H9 (cell line): ENCODE results near the gene NEDD4L. TPM values are rescaled to one million over a fixed set of nuclear protein-coding genes. Genes with fewer than 3 reads are reported as not detected.

ENCODE experiments used
- DNase-seq: peaks from one replicate; pipeline ENCODE4 v3.0.0-alpha.2; 2017
- H2AFZ ChIP-seq: one replicate; pipeline ENCODE4 v1.6.1; 2013; ENCODE audit warnings: mild to moderate bottlenecking, low read length, control low read depth, moderate library complexity
- H2AK5ac ChIP-seq: 2 replicates; pipeline ENCODE4 v1.6.1; 2013; ENCODE audit warnings: low read length, control low read depth, mixed read lengths; ENCODE audit not compliant: insufficient read length
- H2BK120ac ChIP-seq: one replicate; pipeline ENCODE4 v1.6.1; 2013; ENCODE audit warnings: low read depth, mild to moderate bottlenecking, low read length, control low read depth, inconsistent platforms; ENCODE audit not compliant: poor library complexity, severe bottlenecking
- H2BK12ac ChIP-seq: 2 replicates; pipeline ENCODE4 v1.6.1; 2013; ENCODE audit warnings: low read length, control low read depth, mixed read lengths, low read depth; ENCODE audit not compliant: insufficient read length
- H2BK15ac ChIP-seq: 2 replicates; pipeline ENCODE4 v1.6.1; 2013; ENCODE audit warnings: low read depth, low read length, control low read depth
- H2BK20ac ChIP-seq: one replicate; pipeline ENCODE4 v1.6.1; 2013; ENCODE audit warnings: low read depth, mild to moderate bottlenecking, low read length, control low read depth, inconsistent platforms; ENCODE audit not compliant: poor library complexity, severe bottlenecking
- H2BK5ac ChIP-seq: 2 replicates; pipeline ENCODE4 v1.6.1; 2013; ENCODE audit warnings: low read length, control low read depth, mixed read lengths; ENCODE audit not compliant: insufficient read length
- H3K14ac ChIP-seq: 2 replicates; pipeline ENCODE4 v1.6.1; 2013; ENCODE audit warnings: low read length, control low read depth; ENCODE audit not compliant: insufficient read depth
- H3K18ac ChIP-seq: 2 replicates; pipeline ENCODE4 v1.6.1; 2013; ENCODE audit warnings: low read depth, mild to moderate bottlenecking, mixed read lengths, low read length, control low read depth; ENCODE audit not compliant: insufficient read length
- H3K23ac ChIP-seq: 2 replicates; pipeline ENCODE4 v1.6.1; 2013; ENCODE audit warnings: low read length, control low read depth, mixed read lengths, low read depth; ENCODE audit not compliant: insufficient read length
- H3K23me2 ChIP-seq: 2 replicates; pipeline ENCODE4 v1.6.1; 2013; ENCODE audit warnings: low read depth, mild to moderate bottlenecking, mixed read lengths, low read length, control low read depth; ENCODE audit not compliant: insufficient read length, poor library complexity, severe bottlenecking
- H3K27ac ChIP-seq: 2 replicates; pipeline ENCODE4 v1.5.1; 2013; ENCODE audit warnings: low read length, control low read depth, mixed read lengths, low read depth; ENCODE audit not compliant: insufficient read length
- H3K27me3 ChIP-seq: 2 replicates; pipeline ENCODE4 v1.6.1; 2013; ENCODE audit warnings: low read length, control low read depth, inconsistent platforms; ENCODE audit not compliant: insufficient read depth
- H3K4ac ChIP-seq: 2 replicates; pipeline ENCODE4 v1.6.1; 2013; ENCODE audit warnings: low read depth, mild to moderate bottlenecking, control low read depth, inconsistent platforms, low read length, moderate library complexity
- H3K4me1 ChIP-seq: 2 replicates; pipeline ENCODE4 v1.6.1; 2013; ENCODE audit warnings: low read length, control low read depth, inconsistent platforms; ENCODE audit not compliant: insufficient read depth
- H3K4me2 ChIP-seq: 2 replicates; pipeline ENCODE4 v1.6.1; 2013; ENCODE audit warnings: low read length, control low read depth, mixed read lengths; ENCODE audit not compliant: insufficient read length, insufficient read depth
- H3K56ac ChIP-seq: 2 replicates; pipeline ENCODE4 v1.6.1; 2013; ENCODE audit warnings: low read depth, mild to moderate bottlenecking, mixed read lengths, low read length, control low read depth; ENCODE audit not compliant: insufficient read length
- H3K79me1 ChIP-seq: 2 replicates; pipeline ENCODE4 v1.6.1; 2013; ENCODE audit warnings: low read depth, mild to moderate bottlenecking, moderate library complexity, low read length, control low read depth, inconsistent platforms; ENCODE audit not compliant: insufficient read depth, poor library complexity, severe bottlenecking
- H3K79me2 ChIP-seq: 2 replicates; pipeline ENCODE4 v1.6.1; 2013; ENCODE audit warnings: low read length, control low read depth, inconsistent platforms; ENCODE audit not compliant: insufficient read depth
- H3K9ac ChIP-seq: 2 replicates; pipeline ENCODE4 v1.6.1; 2013; ENCODE audit warnings: low read length, control low read depth, mixed read lengths; ENCODE audit not compliant: insufficient read length; ENCODE audit errors: extremely low read depth
- H3K9me3 ChIP-seq: one replicate; pipeline ENCODE4 v1.6.1; 2013; ENCODE audit warnings: low read depth, low read length, inconsistent platforms; ENCODE audit not compliant: control insufficient read depth
- H3T11ph ChIP-seq: one replicate; pipeline ENCODE4 v1.6.1; 2013; ENCODE audit warnings: mild to moderate bottlenecking, low read length, control low read depth, inconsistent platforms
- H4K20me1 ChIP-seq: one replicate; pipeline ENCODE4 v1.6.1; 2013; ENCODE audit not compliant: control insufficient read depth, insufficient read length, insufficient read depth
- H4K5ac ChIP-seq: 2 replicates; pipeline ENCODE4 v1.6.1; 2013; ENCODE audit warnings: low read depth, mild to moderate bottlenecking, mixed read lengths, low read length, control low read depth; ENCODE audit not compliant: insufficient read length
- H4K8ac ChIP-seq: replicated peaks from 2 replicates; pipeline ENCODE4 v1.6.1; 2013; ENCODE audit warnings: low read length, control low read depth, mixed read lengths, low read depth; ENCODE audit not compliant: insufficient read length
- H4K91ac ChIP-seq: 2 replicates; pipeline ENCODE4 v1.6.1; 2013; ENCODE audit warnings: low read depth, mild to moderate bottlenecking, moderate library complexity, mixed read lengths, low read length, control low read depth; ENCODE audit not compliant: insufficient read length
- H3K27ac Mint-ChIP-seq, 3 experiments: 2 replicates in 2 of 3; 3 replicates in 1 of 3; pipeline ENCODE4 v1.8.0; 2020 to 2021; ENCODE audit warnings: mixed read lengths in 3 of 3, mild to moderate bottlenecking in 1 of 3, moderate library complexity in 1 of 3
- H3K27me3 Mint-ChIP-seq: 2 replicates; pipeline ENCODE4 v1.8.0; 2021; ENCODE audit warnings: low read depth, mild to moderate bottlenecking, moderate library complexity, mixed read lengths
- H3K36me3 Mint-ChIP-seq, 3 experiments: 2 replicates in 2 of 3; 3 replicates in 1 of 3; pipeline ENCODE4 v1.8.0; 2020 to 2021; ENCODE audit warnings: low read depth in 3 of 3, mixed read lengths in 3 of 3; ENCODE audit not compliant: insufficient read depth in 1 of 3
- H3K4me1 Mint-ChIP-seq, 2 experiments: 2 replicates each; pipeline ENCODE4 v1.8.0; 2020; ENCODE audit warnings: mixed read lengths in 2 of 2
- H3K4me3 Mint-ChIP-seq, 2 experiments: 2 replicates in 1 of 2; 3 replicates in 1 of 2; pipeline ENCODE4 v1.8.0; 2020 to 2021; ENCODE audit warnings: mild to moderate bottlenecking in 2 of 2, mixed read lengths in 2 of 2, moderate library complexity in 1 of 2
- H3K9me3 Mint-ChIP-seq, 2 experiments: 2 replicates in 1 of 2; 3 replicates in 1 of 2; pipeline ENCODE4 v1.8.0; 2020; ENCODE audit warnings: mild to moderate bottlenecking in 2 of 2, mixed read lengths in 2 of 2, moderate library complexity in 1 of 2
- WGBS: extraction: QIAGEN DNeasy Blood & Tissue Kit; methylation state at CpG from one replicate; pipeline ENCODE4 v1.1.7; 2013; ENCODE audit warnings: missing lambda C conversion rate, low lambda C conversion rate, mixed read lengths; ENCODE audit not compliant: insufficient read length; ENCODE audit errors: extremely low coverage; 5-methylcytosine and 5-hydroxymethylcytosine counted together
- total RNA-seq: library from RNA; stranded (reverse); gene quantifications from 2 replicates; pipeline ENCODE4 v1.2.1, GENCODE V29; 2021
- TF ChIP-seq, protein P1 (sequence below): fragments of 200-600 bp; sonication (generic); conservative IDR thresholded peaks from 3 replicates; pipeline ENCODE4 v1.8.0; 2021; ENCODE audit warnings: antibody characterized with exemption, mild to moderate bottlenecking

The NEDD4L gene
- total RNA-seq, 1 experiment from 2014 or later = 76.3 TPM

DNA sequence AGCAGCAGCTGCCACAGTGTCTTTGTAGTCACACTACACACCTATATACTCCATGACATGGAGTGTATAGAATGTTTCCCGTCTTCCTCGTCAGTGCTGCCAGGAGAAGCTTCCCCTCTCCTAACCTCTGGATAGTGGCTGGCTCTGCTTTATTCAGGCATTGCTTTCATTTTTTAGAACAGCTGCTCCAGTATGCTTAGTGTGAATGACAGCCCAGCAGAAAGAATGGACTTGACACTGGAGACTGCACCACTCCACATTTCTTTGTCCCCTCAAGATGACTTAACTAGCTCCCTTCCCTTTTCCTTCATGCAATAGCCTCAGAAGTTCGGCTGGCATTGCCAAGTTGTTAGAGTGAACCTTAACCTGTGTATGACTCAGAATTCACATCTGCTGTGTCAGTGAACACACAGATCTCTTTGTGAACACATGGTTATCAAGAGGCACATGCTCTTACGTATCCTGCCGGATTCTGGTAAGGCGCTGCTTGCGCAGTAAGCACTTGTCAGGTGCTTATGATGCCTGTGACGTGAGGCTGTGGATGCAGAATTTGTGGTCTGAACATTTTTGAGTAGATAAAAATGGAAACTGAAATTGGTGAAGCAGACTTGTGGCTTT is 73.9 kb downstream of the NEDD4L start:
- no peak overlapping the region for H3T11ph ChIP-seq
- H4K5ac ChIP-seq = no peak overlapping the region
- no peak overlapping the region for H2BK20ac ChIP-seq
- no peak overlapping the region for H4K91ac ChIP-seq
- no peak overlapping the region for H2BK15ac ChIP-seq
- no peaks in the 10 kb centered on the region for H3K9me3 ChIP-seq
- no peak for DNase-seq
- H2AK5ac ChIP-seq = no peak overlapping the region
- no peak overlapping the region for H3K27ac ChIP-seq
- H2BK12ac ChIP-seq = no peak overlapping the region
- H3K56ac ChIP-seq = no peak overlapping the region
- no peak overlapping the region for H3K4me2 ChIP-seq
- H3K4ac ChIP-seq = no peak overlapping the region
- Mint-ChIP-seq H3K36me3 (no peaks in the 10 kb centered on the region), H3K4me1 (peaks cover 55 to 65% of the 10 kb centered on the region in 2 experiments), H3K4me3 (no peak overlapping the region), H3K27ac (no peak overlapping the region; a peak in 2 of 7 replicates), H3K27me3 (no peaks in the 10 kb centered on the region), H3K9me3 (no peaks in the 10 kb centered on the region)
- no CpG with 5 or more reads among the region's 8 CpGs for WGBS
- no peak overlapping the region for H3K14ac ChIP-seq
- H2BK5ac ChIP-seq = no peak overlapping the region
- no peak overlapping the region for H3K9ac ChIP-seq
- H3K23ac ChIP-seq = no peak overlapping the region
- no peaks in the 10 kb centered on the region for H3K27me3 ChIP-seq
- no peak overlapping the region for H3K18ac ChIP-seq
- H4K20me1 ChIP-seq = no peaks in the 10 kb centered on the region
- no peak overlapping the region for H2AFZ ChIP-seq
- H3K79me2 ChIP-seq = peaks cover 2% of the 10 kb centered on the region; the same call in 1 of the 2 replicates
- H2BK120ac ChIP-seq = no peak overlapping the region
- H3K23me2 ChIP-seq = no peaks in the 10 kb centered on the region
- no peaks in the 10 kb centered on the region for H3K79me1 ChIP-seq
- H4K8ac ChIP-seq = no peak overlapping the region
- TF ChIP-seq, protein P1, sequence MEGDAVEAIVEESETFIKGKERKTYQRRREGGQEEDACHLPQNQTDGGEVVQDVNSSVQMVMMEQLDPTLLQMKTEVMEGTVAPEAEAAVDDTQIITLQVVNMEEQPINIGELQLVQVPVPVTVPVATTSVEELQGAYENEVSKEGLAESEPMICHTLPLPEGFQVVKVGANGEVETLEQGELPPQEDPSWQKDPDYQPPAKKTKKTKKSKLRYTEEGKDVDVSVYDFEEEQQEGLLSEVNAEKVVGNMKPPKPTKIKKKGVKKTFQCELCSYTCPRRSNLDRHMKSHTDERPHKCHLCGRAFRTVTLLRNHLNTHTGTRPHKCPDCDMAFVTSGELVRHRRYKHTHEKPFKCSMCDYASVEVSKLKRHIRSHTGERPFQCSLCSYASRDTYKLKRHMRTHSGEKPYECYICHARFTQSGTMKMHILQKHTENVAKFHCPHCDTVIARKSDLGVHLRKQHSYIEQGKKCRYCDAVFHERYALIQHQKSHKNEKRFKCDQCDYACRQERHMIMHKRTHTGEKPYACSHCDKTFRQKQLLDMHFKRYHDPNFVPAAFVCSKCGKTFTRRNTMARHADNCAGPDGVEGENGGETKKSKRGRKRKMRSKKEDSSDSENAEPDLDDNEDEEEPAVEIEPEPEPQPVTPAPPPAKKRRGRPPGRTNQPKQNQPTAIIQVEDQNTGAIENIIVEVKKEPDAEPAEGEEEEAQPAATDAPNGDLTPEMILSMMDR = no peak
- H3K4me1 ChIP-seq = peaks cover 7% of the 10 kb centered on the region; the same call in 1 of the 2 replicates
